K562 (cell line): ENCODE data around the gene MYO10. TPM values are rescaled to one million over a fixed set of nuclear protein-coding genes. Genes with fewer than 3 reads are reported as not detected.

ENCODE experiments used
- ATAC-seq: fragments of 200-7000 bp; cut with Tn5 transposase; 3 replicates; pipeline ENCODE4 v1.9.1; 2020; ENCODE audit warnings: moderate library complexity
- BruUV-seq: library from RNA; stranded (reverse); fragments of 400-500 nt; replicated peaks from 2 replicates; lab custom pipeline; 2021; lab: Mats Ljungman, UMichigan
- CTCF ChIA-PET: fragments of 300-600 bp; formaldehyde crosslinking; extraction: SDS; loops from one replicate; lab custom pipeline; 2021; ENCODE audit warnings: low intra/inter-chr PET ratio; lab: Yijun Ruan, JAX
- POLR2A ChIA-PET: fragments of 300-600, 350-650 bp; sonication (Branson Sonifier 250); formaldehyde crosslinking; extraction: SDS; loops from one replicate; lab custom pipeline; 2021; ENCODE audit warnings: antibody characterized with exemption, inconsistent platforms; lab: Yijun Ruan, JAX
- DNase-seq, 4 experiments: peaks; one replicate each; pipeline versions ENCODE4 v3.0.0 to v3.0.0-alpha.2; 2011 to 2018; ENCODE audit warnings: low spot score in 3 of 4, mixed read lengths in 3 of 4; ENCODE audit errors: extremely low read depth in 1 of 4
- FAIRE-seq: peaks from 2 replicates; lab custom pipeline; 2011; peaks lifted over from hg19 to GRCh38; lab: Jason Lieb, UNC
- H2AFZ ChIP-seq: 2 replicates; pipeline ENCODE4 v1.6.0; 2011; ENCODE audit warnings: low read depth, low read length, control low read depth, inconsistent platforms
- H3K27ac ChIP-seq: fragments of 200-600 bp; 3 replicates; pipeline ENCODE4 v1.8.0; 2011; ENCODE audit warnings: low read depth, mild to moderate bottlenecking, control low read depth, inconsistent platforms, low read length, moderate library complexity, mixed read lengths; ENCODE audit errors: extremely low read depth
- H3K27me3 ChIP-seq, 2 experiments: fragments of 300-600 bp in 1 of 2; 2 replicates in 1 of 2; 3 replicates in 1 of 2; pipeline versions ENCODE4 v1.6.0 to v1.8.0; 2011; ENCODE audit warnings: inconsistent platforms in 2 of 2, low read length in 2 of 2, mild to moderate bottlenecking in 1 of 2, mixed read lengths in 1 of 2, moderate library complexity in 1 of 2; ENCODE audit not compliant: control insufficient read depth in 2 of 2, insufficient read depth in 2 of 2
- H3K36me3 ChIP-seq: fragments of 300-600 bp; 3 replicates; pipeline ENCODE4 v1.8.0; 2011; ENCODE audit warnings: mild to moderate bottlenecking, low read length, inconsistent platforms; ENCODE audit not compliant: control insufficient read depth, insufficient read depth
- H3K4me1 ChIP-seq, 2 experiments: fragments of 200-600 bp in 1 of 2; replicated peaks in 1 of 2; 2 replicates in 1 of 2; 3 replicates in 1 of 2; pipeline versions ENCODE4 v1.5.1 to v1.8.0; 2011; ENCODE audit warnings: inconsistent platforms in 2 of 2, low read length in 2 of 2, mild to moderate bottlenecking in 1 of 2, mixed read lengths in 1 of 2, moderate library complexity in 1 of 2; ENCODE audit not compliant: control insufficient read depth in 2 of 2, insufficient read depth in 2 of 2
- H3K4me2 ChIP-seq: 2 replicates; pipeline ENCODE4 v1.6.1; 2011; ENCODE audit warnings: low read length, control low read depth, inconsistent platforms, mixed read lengths; ENCODE audit not compliant: insufficient read depth
- H3K4me3 ChIP-seq: fragments of 200-600 bp; sonication (generic), shearing (Covaris generic); 2 replicates; pipeline ENCODE4 v1.5.1; 2016; ENCODE audit warnings: control low read depth, inconsistent platforms
- H3K79me2 ChIP-seq: fragments of 200-600 bp; 3 replicates; pipeline ENCODE4 v1.8.0; 2011; ENCODE audit warnings: low read length, inconsistent platforms; ENCODE audit not compliant: control insufficient read depth, insufficient read depth
- H3K9ac ChIP-seq, 2 experiments: 2 replicates each; pipeline versions ENCODE4 v1.6.0 to v1.6.1; 2011; ENCODE audit warnings: low read depth in 2 of 2, low read length in 2 of 2, control low read depth in 1 of 2, inconsistent platforms in 1 of 2, mild to moderate bottlenecking in 1 of 2, mixed read lengths in 1 of 2; ENCODE audit not compliant: insufficient read depth in 1 of 2
- H3K9me1 ChIP-seq: one replicate; pipeline ENCODE4 v1.6.0; 2011; ENCODE audit warnings: inconsistent platforms, mild to moderate bottlenecking, low read length, moderate library complexity; ENCODE audit not compliant: control insufficient read depth, insufficient read depth
- H3K9me3 ChIP-seq: replicated peaks from 2 replicates; pipeline ENCODE4 v1.5.1; 2011; ENCODE audit warnings: low read depth, low read length, inconsistent platforms; ENCODE audit not compliant: control insufficient read depth, insufficient read depth
- H4K20me1 ChIP-seq: replicated peaks from 2 replicates; pipeline ENCODE4 v1.6.1; 2011; ENCODE audit warnings: low read length, inconsistent platforms, mixed read lengths; ENCODE audit not compliant: control insufficient read depth, insufficient read depth
- HMGXB4 ChIP-seq: sonication (generic); formaldehyde crosslinking; IDR thresholded peaks from 2 replicates; pipeline ENCODE4 v1.8.1; 2023; ENCODE audit warnings: mild to moderate bottlenecking, missing genetic modification reagents
- MGA ChIP-seq: fragments of 450-650 bp; IDR thresholded peaks from 2 replicates; pipeline ENCODE4 v1.6.1; 2016; ENCODE audit warnings: mild to moderate bottlenecking, moderate library complexity
- ZNF121 ChIP-seq: sonication (generic); formaldehyde crosslinking; conservative IDR thresholded peaks from 2 replicates; pipeline ENCODE4 v1.8.0; 2022; ENCODE audit warnings: missing genetic modification reagents
- ZNF134 ChIP-seq: fragments of 250-450 bp; sonication (Bioruptor Pico); conservative IDR thresholded peaks from 2 replicates; pipeline ENCODE4 v1.4.0; 2020
- ZNF384 ChIP-seq: IDR thresholded peaks from 2 replicates; pipeline ENCODE4 v1.6.1; 2012; ENCODE audit warnings: low read depth, low read length, improper control_type of control experiment
- ZNF511 ChIP-seq: sonication (generic); formaldehyde crosslinking; IDR thresholded peaks from 2 replicates; pipeline ENCODE4 v1.8.0; 2022; ENCODE audit warnings: mild to moderate bottlenecking, missing genetic modification reagents
- WGBS: fragments of 100-300 bp; shearing (Covaris generic); methylation state at CpG from one replicate; pipeline ENCODE4 v1.1.6; 2016; ENCODE audit warnings: low coverage, mixed read lengths; ENCODE audit not compliant: insufficient coverage; ENCODE audit errors: missing lambda C conversion rate; 5-methylcytosine and 5-hydroxymethylcytosine counted together
- in situ Hi-C: fragments of 300-500 bp; cut with MboI; formaldehyde crosslinking; loops from 4 replicates; pipeline ENCODE4 v1.15.0; 2018; ENCODE audit warnings: inconsistent platforms, mixed read lengths
- intact Hi-C: fragments of 100-400 bp; cut with micrococcal nuclease; formaldehyde crosslinking; loops from 2 replicates; pipeline ENCODE4 v1.14.2; 2022
- polyA plus RNA-seq, 8 experiments: library from polyadenylated mRNA; depleted of rRNA in 4 of 8; stranded (reverse) in 5 of 8; unstranded in 3 of 8; fragments of >200 nt; fragmentation: Nextera tagmentation in 2 of 8; fragmentation: Illumina TruSeq in 1 of 8; extraction: Ambion mirVana in 2 of 8; extraction: Trizol in 1 of 8; gene quantifications; 2 replicates each; pipeline versions ENCODE4 v1.2.1 to v1.2.3, GENCODE V29; 2011 to 2014; ENCODE audit warnings: inconsistent platforms in 1 of 8, missing spikeins in 1 of 8
- total RNA-seq, 7 experiments: library from RNA; depleted of rRNA in 6 of 7; stranded (reverse); fragments of >200 nt in 6 of 7; fragmentation: Illumina TruSeq in 2 of 7; extraction: Trizol in 2 of 7; gene quantifications; 2 replicates each; pipeline versions ENCODE4 v1.2.1 to v1.2.3, GENCODE V29; 2011 to 2021; ENCODE audit warnings: low replicate concordance in 1 of 7

MYO10 gene
- total and polyA plus RNA-seq, 9 of the 15 experiments (the other 6 are each of a cell fraction or from before 2014, with no cell fraction given), result 0.04 to 0.24 TPM; not detected in 7

- CTCF ChIA-PET, result no interaction called here
- Histone ChIP-seq H3K27ac (no peak overlapping the region), H3K27me3 (peaks cover 0 to 5% of the 10 kb centered on the region in 2 experiments; a peak in 3 of 5 replicates), H3K36me3 (no peaks in the 10 kb centered on the region), H4K20me1 (no peaks in the 10 kb centered on the region), H3K9ac (no peak overlapping the region), H2AFZ (no peak overlapping the region), H3K4me2 (no peak overlapping the region), H3K4me1 (no peaks in the 10 kb centered on the region), H3K4me3 (no peak overlapping the region), H3K9me1 (no peaks in the 10 kb centered on the region), H3K79me2 (no peaks in the 10 kb centered on the region), H3K9me3 (no peaks in the 10 kb centered on the region)
- FAIRE-seq (no peak), ATAC-seq (no peak), DNase-seq (no peak)
- POLR2A ChIA-PET, result interaction anchor here (0.6 kb wide), 1 partner anchor 18 kb away, joined by 3 read pairs; no protein-coding TSS in a partner anchor
- WGBS, result under 1% methylated on average over 7 of the region's 7 CpGs
- no TSS peak for BruUV-seq
- intact Hi-C loops (no loop called here), in situ Hi-C loops (no loop called here)
- TF ChIP-seq MGA (no peak), ZNF511 (CRISPR knock-in tag) (no peak), ZNF121 (CRISPR knock-in tag) (no peak), ZNF384 (no peak), HMGXB4 (CRISPR knock-in tag) (no peak), ZNF134 (no peak)
Observed at GRCh38 chr5:16750445-16750844, 185.6 kb downstream of the MYO10 start.
